ENCODE measurements around the gene FOXP1. TPM values are rescaled to one million over a fixed set of nuclear protein-coding genes. Genes with fewer than 3 reads are reported as not detected.
"Not testable (repeated sequence)": the region's sequence is repeated elsewhere in the genome, so short reads cannot be mapped to it uniquely, and the experiment has no call there.

FOXP1 gene
- total and polyA plus RNA-seq, 12 donors = 7.6 to 42.7 (median 24.3) TPM

DNA sequence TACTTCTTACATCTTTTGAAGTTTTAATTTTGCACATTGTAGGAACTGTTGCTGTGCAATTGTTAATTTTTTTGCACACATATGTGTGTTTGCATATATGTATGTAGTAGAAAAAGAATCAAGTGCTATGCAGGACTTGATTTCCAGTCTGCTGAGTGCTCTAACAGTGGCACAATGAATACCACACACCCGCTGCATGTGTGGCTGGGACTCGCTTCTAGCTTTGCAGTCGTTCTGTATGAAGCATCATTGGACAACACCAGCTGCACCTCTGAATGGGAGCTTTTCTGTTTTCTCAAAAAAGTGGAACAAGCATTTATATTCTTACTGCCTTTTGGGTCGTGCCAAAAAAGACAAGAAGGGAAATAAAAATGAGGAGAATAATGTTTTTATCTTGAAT, 564.7 kb downstream of the FOXP1 start:
- H3K27ac ChIP-seq = no peak overlapping the region
- peaks cover 0 to 3% of the 10 kb centered on the region in 2 donors for H3K4me1 ChIP-seq (replicated peaks in 1 of 2)
- TF ChIP-seq, protein P1, sequence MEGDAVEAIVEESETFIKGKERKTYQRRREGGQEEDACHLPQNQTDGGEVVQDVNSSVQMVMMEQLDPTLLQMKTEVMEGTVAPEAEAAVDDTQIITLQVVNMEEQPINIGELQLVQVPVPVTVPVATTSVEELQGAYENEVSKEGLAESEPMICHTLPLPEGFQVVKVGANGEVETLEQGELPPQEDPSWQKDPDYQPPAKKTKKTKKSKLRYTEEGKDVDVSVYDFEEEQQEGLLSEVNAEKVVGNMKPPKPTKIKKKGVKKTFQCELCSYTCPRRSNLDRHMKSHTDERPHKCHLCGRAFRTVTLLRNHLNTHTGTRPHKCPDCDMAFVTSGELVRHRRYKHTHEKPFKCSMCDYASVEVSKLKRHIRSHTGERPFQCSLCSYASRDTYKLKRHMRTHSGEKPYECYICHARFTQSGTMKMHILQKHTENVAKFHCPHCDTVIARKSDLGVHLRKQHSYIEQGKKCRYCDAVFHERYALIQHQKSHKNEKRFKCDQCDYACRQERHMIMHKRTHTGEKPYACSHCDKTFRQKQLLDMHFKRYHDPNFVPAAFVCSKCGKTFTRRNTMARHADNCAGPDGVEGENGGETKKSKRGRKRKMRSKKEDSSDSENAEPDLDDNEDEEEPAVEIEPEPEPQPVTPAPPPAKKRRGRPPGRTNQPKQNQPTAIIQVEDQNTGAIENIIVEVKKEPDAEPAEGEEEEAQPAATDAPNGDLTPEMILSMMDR (IDR thresholded peaks at IDR 0.05) = no peak
- TF ChIP-seq POLR2A (IDR thresholded peaks at IDR 0.05) = no peak
- WGBS, 4 donors = 84 to 95% (median 91%) methylated on average over 4 of the region's 4 CpGs
- H3K4me3 ChIP-seq = no peak overlapping the region
- no peak for DNase-seq
- H3K27me3 ChIP-seq = no peaks in the 10 kb centered on the region
- intact Hi-C loops (cut with DNase I) = no loop called here
- no peaks in the 10 kb centered on the region for H3K9me3 ChIP-seq (replicated peaks in 1 of 3)
- H3K36me3 ChIP-seq (replicated peaks in 1 of 2) = no peaks in the 10 kb centered on the region

DNA sequence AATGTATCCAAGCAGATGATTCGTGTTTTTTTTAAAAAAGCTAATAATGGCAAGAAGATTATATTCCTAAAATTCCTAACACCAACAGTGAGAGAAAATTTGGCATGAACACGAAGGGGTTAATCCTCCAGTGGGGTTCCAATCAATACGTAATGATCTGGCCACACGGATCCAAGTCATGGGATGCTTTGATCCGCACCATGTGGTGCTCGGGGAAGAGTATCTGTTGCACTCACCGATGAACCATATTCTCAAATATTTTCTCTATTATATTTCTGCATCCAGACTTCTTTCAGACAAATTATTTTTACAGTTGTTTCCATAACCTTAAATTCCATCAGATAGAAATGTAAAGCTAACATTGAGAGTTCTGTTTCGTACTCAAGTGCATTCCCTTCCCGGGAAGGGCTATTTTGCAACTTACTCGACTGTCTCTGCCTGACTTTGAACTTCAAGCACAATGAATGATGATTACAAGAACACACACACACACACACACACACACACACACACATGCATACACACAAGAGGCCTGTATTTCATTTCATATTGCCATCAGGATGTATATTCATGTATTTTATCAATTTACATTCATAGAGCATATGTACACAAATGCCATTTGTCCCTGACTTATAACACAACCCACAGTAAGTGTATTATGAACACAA, 567.2 kb downstream of the FOXP1 start:
- no peak for DNase-seq
- Histone ChIP-seq H3K27me3 (no peaks in the 10 kb centered on the region), H3K36me3 (replicated peaks in 1 of 2) (no peaks in the 10 kb centered on the region), H3K9me3 (replicated peaks in 1 of 3) (no peaks in the 10 kb centered on the region), H3K27ac (no peak overlapping the region), H3K4me3 (no peak overlapping the region), H3K4me1 (replicated peaks in 1 of 2) (peaks cover 0 to 3% of the 10 kb centered on the region in 2 donors)
- 58 to 74% (median 72%) methylated on average over 10 of the region's 10 CpGs for WGBS, 4 donors
- intact Hi-C loops (cut with DNase I) = no loop called here
- TF ChIP-seq, protein P1 (IDR thresholded peaks at IDR 0.05) = no peak
- TF ChIP-seq POLR2A (IDR thresholded peaks at IDR 0.05) = no peak

DNA sequence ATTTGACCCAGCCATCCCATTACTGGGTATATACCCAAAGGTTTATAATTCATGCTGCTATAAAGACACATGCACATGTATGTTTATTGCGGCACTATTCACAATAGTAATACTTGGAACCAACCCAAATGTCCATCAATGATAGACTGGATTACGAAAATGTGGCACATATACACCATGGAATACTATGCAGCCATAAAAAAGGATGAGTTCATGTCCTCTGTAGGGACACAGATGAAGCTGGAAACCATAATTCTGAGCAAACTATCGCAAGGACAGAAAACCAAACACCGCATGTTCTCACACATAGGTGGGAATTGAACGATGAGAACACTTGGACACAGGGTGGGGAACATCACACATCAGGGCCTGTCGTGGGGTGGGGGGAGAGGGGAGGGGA, 568.9 kb downstream of the FOXP1 start:
- WGBS, 4 donors = 96 to 100% (median 97%) methylated on average over 6 of the region's 6 CpGs
- H3K27me3 ChIP-seq; H3K36me3 ChIP-seq (replicated peaks in 1 of 2); H3K4me1 ChIP-seq (replicated peaks in 1 of 2); intact Hi-C loops (cut with DNase I); H3K4me3 ChIP-seq; DNase-seq; H3K9me3 ChIP-seq (replicated peaks in 1 of 3); H3K27ac ChIP-seq: not testable (repeated sequence)

DNA sequence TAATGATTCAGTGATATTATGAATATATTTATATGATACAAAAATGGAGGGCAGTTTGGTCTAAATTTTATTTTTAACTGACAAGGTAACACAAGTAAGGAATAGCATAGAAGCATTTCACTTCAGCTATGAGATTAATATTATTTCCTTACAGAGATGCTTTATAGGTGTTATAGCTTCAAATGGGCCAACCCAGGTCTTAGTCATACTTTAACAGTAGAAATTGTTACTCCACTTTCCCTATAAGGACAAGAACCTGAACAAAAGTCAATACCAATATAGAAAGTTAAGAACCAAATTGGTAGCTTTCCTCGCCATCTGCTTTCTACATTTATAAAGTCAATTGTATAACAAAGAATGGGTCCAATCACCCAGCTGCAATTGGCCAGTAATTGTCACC, 570.6 kb downstream of the FOXP1 start:
- Histone ChIP-seq H3K27ac (no peak overlapping the region), H3K36me3 (replicated peaks in 1 of 2) (no peaks in the 10 kb centered on the region), H3K4me3 (no peak overlapping the region), H3K27me3 (no peaks in the 10 kb centered on the region), H3K9me3 (replicated peaks in 1 of 3) (no peaks in the 10 kb centered on the region), H3K4me1 (replicated peaks in 1 of 2) (no peaks in the 10 kb centered on the region)
- DNase-seq = no peak
- 96 to 98% (median 97%) methylated on average over 1 of the region's 1 CpG for WGBS, 4 donors
- TF ChIP-seq, protein P1 (IDR thresholded peaks at IDR 0.05) = no peak
- TF ChIP-seq POLR2A (IDR thresholded peaks at IDR 0.05) = no peak
- intact Hi-C loops (cut with DNase I) = no loop called here

Data from adrenal gland (tissue), 12 donors.